GM12873 (cell line): Measurements from ENCODE around the gene ATP8B1.

Experiments used
- TF ChIP-seq, protein P1 (sequence below): IDR thresholded peaks from 2 replicates; pipeline ENCODE4 v1.5.1; 2012; ENCODE audit warnings: low read depth, mild to moderate bottlenecking, moderate library complexity, low read length, control low read depth; ENCODE audit not compliant: insufficient read depth; ENCODE audit errors: missing control alignments

ATP8B1 gene

DNA sequence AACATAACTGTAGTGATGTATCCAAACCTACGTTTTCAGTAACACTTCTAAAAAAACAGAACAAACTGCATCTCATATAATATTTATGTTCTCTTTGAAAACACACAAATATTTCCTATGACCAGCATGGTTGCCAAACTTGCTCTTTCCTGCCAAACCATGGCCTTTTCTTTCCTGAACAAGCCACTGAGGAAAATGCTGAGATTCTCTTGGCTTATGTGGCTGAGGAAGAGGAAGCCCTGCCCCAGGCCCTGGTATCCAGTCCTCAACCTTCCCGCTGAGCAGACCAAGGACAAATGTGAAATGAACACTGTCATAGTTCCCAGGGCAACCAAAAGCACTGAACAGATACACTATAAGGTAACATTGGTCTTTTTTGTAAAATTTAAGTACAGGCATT, 145.6 kb downstream of the ATP8B1 start:
- TF ChIP-seq, protein P1, sequence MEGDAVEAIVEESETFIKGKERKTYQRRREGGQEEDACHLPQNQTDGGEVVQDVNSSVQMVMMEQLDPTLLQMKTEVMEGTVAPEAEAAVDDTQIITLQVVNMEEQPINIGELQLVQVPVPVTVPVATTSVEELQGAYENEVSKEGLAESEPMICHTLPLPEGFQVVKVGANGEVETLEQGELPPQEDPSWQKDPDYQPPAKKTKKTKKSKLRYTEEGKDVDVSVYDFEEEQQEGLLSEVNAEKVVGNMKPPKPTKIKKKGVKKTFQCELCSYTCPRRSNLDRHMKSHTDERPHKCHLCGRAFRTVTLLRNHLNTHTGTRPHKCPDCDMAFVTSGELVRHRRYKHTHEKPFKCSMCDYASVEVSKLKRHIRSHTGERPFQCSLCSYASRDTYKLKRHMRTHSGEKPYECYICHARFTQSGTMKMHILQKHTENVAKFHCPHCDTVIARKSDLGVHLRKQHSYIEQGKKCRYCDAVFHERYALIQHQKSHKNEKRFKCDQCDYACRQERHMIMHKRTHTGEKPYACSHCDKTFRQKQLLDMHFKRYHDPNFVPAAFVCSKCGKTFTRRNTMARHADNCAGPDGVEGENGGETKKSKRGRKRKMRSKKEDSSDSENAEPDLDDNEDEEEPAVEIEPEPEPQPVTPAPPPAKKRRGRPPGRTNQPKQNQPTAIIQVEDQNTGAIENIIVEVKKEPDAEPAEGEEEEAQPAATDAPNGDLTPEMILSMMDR, result no peak

DNA sequence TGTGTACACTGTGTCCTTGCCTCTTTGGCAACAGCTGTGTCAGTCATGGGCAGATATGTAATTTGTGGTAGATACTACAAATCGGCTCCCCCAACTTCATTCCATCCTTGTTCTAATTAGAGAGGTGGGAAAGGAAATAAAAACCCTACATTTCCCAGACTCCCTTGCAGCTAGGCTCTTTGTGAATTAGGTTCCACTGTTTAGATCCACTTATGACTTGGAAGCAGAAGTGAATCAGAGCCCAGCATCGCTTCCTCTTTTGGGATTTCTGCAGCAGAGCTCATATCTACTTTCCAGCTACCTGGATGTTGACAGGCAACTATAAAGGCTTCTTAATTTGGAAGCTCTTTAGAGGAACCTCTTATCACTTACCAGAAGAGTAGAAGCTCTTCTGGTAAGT, 147.4 kb downstream of the ATP8B1 start:
- TF ChIP-seq, protein P1, result no peak

DNA sequence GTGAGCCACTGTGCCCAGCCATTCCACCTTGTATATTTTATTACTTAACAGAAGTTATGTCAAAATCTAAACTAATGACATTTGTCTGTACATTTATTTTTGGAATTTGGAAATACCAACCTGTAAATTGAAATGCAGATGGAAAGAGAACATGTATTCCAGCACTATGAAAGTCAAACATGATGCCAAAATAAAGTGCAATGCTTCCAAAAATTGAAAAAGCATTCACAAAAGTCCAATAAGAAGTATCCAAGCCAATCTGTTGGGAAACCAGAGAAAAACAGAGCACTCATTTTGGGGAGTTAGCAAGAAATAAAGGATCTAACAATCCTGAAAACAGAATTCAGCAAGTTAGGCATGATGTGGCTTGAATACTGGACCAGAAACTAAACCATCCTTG, 151.2 kb downstream of the ATP8B1 start:
- TF ChIP-seq, protein P1, result no peak

DNA sequence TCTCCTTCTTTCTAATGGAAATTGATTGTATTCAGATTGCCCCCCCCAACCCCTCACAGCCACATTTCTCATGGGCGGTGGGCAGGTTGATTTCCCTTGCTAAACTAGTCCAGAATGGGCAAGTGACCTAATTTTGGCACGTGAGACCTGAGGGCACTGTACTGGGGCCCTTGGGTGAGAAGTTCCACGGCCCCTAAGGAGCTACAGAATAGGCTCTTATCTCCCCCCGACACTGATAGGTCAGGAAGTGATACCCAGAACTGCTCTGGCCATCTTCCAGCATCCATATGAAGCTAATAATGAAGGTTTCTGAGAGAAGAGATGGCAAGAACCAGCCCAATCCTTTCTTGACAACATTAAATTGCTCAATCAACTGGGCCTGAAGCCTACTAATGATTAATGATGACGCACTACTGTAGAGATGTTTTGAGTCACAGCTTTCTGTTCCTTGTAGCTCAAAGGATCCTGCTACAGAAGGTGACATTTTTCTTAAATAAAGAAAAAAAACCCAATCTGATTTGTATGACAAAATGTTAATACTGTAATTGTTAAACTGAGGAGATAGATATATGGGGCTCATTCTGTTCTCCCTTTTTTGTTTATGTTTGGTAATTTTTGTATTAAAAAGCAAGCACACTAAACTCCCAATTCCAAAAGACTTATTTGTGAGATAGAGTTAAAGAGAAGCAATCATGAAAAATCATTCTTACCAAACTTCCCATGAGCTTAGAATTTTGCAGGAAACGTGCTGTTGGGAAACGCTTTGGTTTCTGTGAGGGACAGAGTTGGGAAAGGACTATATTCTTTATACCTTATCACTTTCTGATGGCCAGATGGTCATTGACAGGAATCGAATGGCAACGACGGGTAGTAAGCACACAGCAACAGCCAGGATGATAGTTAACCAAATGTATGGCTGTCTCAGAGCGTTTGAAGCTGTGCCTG, 153.3 kb downstream of the ATP8B1 start:
- TF ChIP-seq, protein P1, result no peak

DNA sequence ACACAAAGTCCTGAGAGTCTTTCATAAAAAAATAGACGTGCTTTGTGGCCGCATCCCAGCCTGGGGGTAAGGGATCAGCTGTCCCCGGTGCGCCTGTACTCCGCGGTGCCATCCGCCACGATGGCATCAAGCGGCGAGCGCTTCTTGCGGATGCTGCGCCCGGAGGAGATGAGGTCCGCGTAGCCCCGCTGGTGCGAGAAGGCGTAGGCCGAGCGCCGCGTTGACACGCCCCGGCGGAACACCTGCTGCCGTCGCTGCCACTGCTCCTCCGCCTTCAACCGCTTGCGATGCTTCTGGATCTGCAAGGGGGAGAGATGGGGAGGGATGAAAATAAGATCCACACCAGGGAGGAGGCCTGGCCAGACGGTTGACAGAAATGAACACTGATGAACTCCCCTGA, 154.7 kb downstream of the ATP8B1 start:
- TF ChIP-seq, protein P1, result no peak

DNA sequence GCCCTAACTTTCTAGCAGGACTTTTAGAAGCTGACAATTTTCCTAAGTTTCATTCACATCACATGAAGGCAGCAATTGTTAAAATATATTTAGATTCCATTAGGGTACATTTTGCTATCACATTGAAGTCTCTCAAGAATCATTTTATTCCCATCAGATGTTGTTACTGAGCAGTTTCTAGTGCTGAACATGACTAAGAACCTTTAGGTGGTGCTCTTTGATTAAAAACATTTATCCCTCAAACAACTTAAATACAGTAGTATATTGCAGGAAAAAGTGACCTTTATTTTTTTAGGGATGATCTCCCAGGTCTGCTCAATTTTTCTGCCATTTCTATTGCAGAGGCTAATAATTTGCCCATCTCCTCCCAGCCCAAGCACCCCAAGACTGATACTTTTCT, 158.6 kb downstream of the ATP8B1 start:
- TF ChIP-seq, protein P1, result no peak

DNA sequence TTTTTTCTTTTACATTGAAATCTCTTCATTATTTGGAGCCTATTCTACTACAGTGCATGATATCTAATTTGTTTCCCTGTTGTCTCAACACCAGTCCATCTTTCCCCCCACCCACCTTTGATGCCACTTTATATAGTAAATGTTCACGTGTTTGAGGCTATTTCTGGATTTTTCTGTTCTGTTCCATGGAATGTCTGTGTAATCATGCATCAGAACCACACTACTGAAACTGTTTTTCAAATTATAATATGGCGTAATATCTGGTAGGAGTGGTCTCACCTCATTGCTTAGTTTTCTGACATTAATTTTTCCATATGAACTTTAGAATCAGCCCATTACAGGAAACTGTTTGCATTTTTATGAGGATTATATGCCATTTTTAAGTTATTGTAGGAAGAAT, 162.4 kb downstream of the ATP8B1 start:
- TF ChIP-seq, protein P1, result no peak
